ENCODE data around the gene EIF4G3. TPM values are rescaled to one million over a fixed set of nuclear protein-coding genes. Genes with fewer than 3 reads are reported as not detected.

Gene EIF4G3
- total RNA-seq, 1 donor from 2014 or later, result 33.9 TPM

GRCh38 chr1:20980051-20980450 lies 196.6 kb downstream of the EIF4G3 start:
- H3K4me1 ChIP-seq, result peaks cover 14% of the 10 kb centered on the region
- intact Hi-C loops (cut with micrococcal nuclease), result loop anchor here (10.0 kb wide), 1 partner anchor 215 kb away; no protein-coding TSS in a partner anchor
- H3K36me3 ChIP-seq, result no peaks in the 10 kb centered on the region
- H3K27me3 ChIP-seq (ENCODE audit: low read depth), result no peaks in the 10 kb centered on the region
- H3K4me3 ChIP-seq, result no peak overlapping the region
- no peaks in the 10 kb centered on the region for H3K9me3 ChIP-seq (replicated peaks)
- no peak for TF ChIP-seq CTCF (IDR thresholded peaks at IDR 0.05; ENCODE audit: borderline replicate concordance)
- H3K27ac ChIP-seq (replicated peaks), result no peak overlapping the region
- DNase-seq, result no peak

- H3K36me3 ChIP-seq, result no peaks in the 10 kb centered on the region
- peaks cover 14% of the 10 kb centered on the region for H3K4me1 ChIP-seq
- intact Hi-C loops (cut with micrococcal nuclease), result no loop called here
- H3K27ac ChIP-seq (replicated peaks), result no peak overlapping the region
- H3K27me3 ChIP-seq (ENCODE audit: low read depth), result no peaks in the 10 kb centered on the region
- TF ChIP-seq CTCF (IDR thresholded peaks at IDR 0.05; ENCODE audit: borderline replicate concordance), result no peak
- no peak for DNase-seq
- no peak overlapping the region for H3K4me3 ChIP-seq
- no peaks in the 10 kb centered on the region for H3K9me3 ChIP-seq (replicated peaks)
Observed at GRCh38 chr1:20978413-20978812, 198.3 kb downstream of the EIF4G3 start.

- no peaks in the 10 kb centered on the region for H3K9me3 ChIP-seq (replicated peaks)
- H3K36me3 ChIP-seq, result peaks cover 25% of the 10 kb centered on the region
- H3K4me1 ChIP-seq, result no peaks in the 10 kb centered on the region
- no peak for TF ChIP-seq CTCF (IDR thresholded peaks at IDR 0.05; ENCODE audit: borderline replicate concordance)
- intact Hi-C loops (cut with micrococcal nuclease), result no loop called here
- H3K27ac ChIP-seq (replicated peaks), result no peak overlapping the region
- no peak for DNase-seq
- H3K4me3 ChIP-seq, result no peak overlapping the region
- no peaks in the 10 kb centered on the region for H3K27me3 ChIP-seq (ENCODE audit: low read depth)
Observed at GRCh38 chr1:20975668-20976067, 201.0 kb downstream of the EIF4G3 start.

GRCh38 chr1:20974951-20975350 lies 201.7 kb downstream of the EIF4G3 start:
- intact Hi-C loops (cut with micrococcal nuclease), result no loop called here

GRCh38 chr1:20974069-20974468 lies 202.6 kb downstream of the EIF4G3 start:
- Histone ChIP-seq H3K4me3 (no peak overlapping the region), H3K9me3 (replicated peaks) (no peaks in the 10 kb centered on the region), H3K36me3 (peaks cover 39% of the 10 kb centered on the region), H3K27me3 (ENCODE audit: low read depth) (no peaks in the 10 kb centered on the region), H3K4me1 (no peaks in the 10 kb centered on the region), H3K27ac (replicated peaks) (no peak overlapping the region)
- TF ChIP-seq CTCF (IDR thresholded peaks at IDR 0.05; ENCODE audit: borderline replicate concordance), result no peak
- no peak for DNase-seq
- intact Hi-C loops (cut with micrococcal nuclease), result no loop called here

More at GRCh38 chr1:20974951-20975350, 201.7 kb downstream of the EIF4G3 start:
- H3K4me1 ChIP-seq, result no peaks in the 10 kb centered on the region
- H3K4me3 ChIP-seq, result no peak overlapping the region
- no peak for TF ChIP-seq CTCF (IDR thresholded peaks at IDR 0.05; ENCODE audit: borderline replicate concordance)
- peaks cover 32% of the 10 kb centered on the region for H3K36me3 ChIP-seq
- no peak for DNase-seq
- no peaks in the 10 kb centered on the region for H3K27me3 ChIP-seq (ENCODE audit: low read depth)
- no peak overlapping the region for H3K27ac ChIP-seq (replicated peaks)
- H3K9me3 ChIP-seq (replicated peaks), result no peaks in the 10 kb centered on the region

GRCh38 chr1:20972855-20973254 lies 203.8 kb downstream of the EIF4G3 start:
- Histone ChIP-seq H3K27ac (replicated peaks) (no peak overlapping the region), H3K9me3 (replicated peaks) (no peaks in the 10 kb centered on the region), H3K36me3 (peaks cover 44% of the 10 kb centered on the region), H3K4me1 (no peaks in the 10 kb centered on the region), H3K27me3 (ENCODE audit: low read depth) (no peaks in the 10 kb centered on the region), H3K4me3 (no peak overlapping the region)
- no peak for TF ChIP-seq CTCF (IDR thresholded peaks at IDR 0.05; ENCODE audit: borderline replicate concordance)
- DNase-seq, result no peak
- intact Hi-C loops (cut with micrococcal nuclease), result no loop called here
